Activated CD8-positive, alpha-beta memory T cell treated with anti-CD3 and anti-CD28 coated beads, Interleukin-2, amount 50 U/mL, for 4 hours (primary cell): ENCODE data around the gene IRF2.
"Not testable (repeated sequence)": the region's sequence is repeated elsewhere in the genome, so short reads cannot be mapped to it uniquely, and the experiment has no call there.

Source experiments
- DNase-seq: peaks from one replicate; pipeline ENCODE4 v3.0.0-alpha.2; 2020

IRF2 gene

GRCh38 chr4:184385705-184386141 lies 88.6 kb downstream of the IRF2 start:
- no peak for DNase-seq

DNA sequence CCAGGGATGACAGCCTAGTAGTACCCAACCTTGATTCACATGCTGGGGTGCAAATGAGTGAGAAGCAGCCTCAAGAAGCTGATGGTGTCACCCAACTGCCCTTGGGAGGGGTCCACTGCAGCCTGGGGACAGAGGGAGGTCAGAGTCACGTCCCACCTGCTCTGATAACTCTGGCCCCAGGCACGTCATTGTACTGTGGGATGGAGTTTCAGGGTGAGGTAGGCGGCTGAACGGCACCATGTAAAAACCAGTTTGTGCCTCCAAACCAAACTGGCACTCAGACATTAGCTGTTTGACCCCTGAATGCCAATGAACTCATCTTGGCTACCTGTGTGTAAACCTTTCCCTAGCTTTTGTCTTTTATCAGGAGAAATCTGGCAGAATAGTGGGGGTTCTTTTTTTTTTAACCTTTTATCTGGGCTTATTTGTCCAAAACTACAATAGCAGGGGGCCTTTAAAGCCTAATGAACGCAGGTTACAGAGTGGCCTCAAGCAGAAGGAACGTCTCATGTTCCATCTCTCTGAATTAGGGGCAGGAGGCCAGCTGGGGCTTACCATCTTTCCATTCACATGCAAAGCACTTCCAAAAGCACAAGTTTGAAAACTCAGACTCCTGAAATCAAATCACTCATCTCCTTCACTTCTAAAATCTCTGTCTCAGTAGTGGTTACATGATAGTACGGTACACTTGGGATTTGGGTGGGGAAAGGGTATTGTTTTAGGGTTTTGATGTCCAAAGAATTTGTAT lies 89.4 kb downstream of the IRF2 start:
- DNase-seq, result no peak

GRCh38 chr4:184384056-184384809 lies 90.1 kb downstream of the IRF2 start:
- DNase-seq, result no peak

- no peak for DNase-seq
Observed at GRCh38 chr4:184383497-184384055, 90.8 kb downstream of the IRF2 start.

- no peak for DNase-seq
Observed at GRCh38 chr4:184382189-184382846, 92.0 kb downstream of the IRF2 start.

GRCh38 chr4:184380707-184381106 lies 93.6 kb downstream of the IRF2 start:
- no peak for DNase-seq

GRCh38 chr4:184380214-184380613 lies 94.1 kb downstream of the IRF2 start:
- not testable (repeated sequence) for DNase-seq

DNA sequence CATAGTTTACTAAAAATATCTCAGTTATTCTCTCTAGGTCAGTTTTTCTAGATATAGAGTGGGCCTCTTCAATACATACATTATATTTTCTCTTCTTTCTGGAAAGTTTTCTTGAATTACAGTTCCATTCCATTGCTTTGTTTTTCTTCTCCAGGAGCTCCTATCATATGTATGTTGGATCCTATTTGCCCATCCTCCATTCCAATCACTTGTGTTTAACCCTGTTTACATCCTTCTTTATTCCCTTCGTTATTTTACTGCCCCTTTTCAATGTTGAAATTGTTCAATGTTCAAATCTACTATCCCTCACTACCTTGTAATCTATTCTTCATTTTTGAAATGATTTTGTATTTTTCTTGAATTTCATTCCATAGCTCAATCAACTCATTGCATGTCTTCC lies 97.4 kb downstream of the IRF2 start:
- DNase-seq, result no peak

- no peak for DNase-seq
Observed at GRCh38 chr4:184376126-184376838, 98.1 kb downstream of the IRF2 start.

- DNase-seq, result not testable (repeated sequence)
Observed at GRCh38 chr4:184375623-184376022, 98.7 kb downstream of the IRF2 start.

DNA sequence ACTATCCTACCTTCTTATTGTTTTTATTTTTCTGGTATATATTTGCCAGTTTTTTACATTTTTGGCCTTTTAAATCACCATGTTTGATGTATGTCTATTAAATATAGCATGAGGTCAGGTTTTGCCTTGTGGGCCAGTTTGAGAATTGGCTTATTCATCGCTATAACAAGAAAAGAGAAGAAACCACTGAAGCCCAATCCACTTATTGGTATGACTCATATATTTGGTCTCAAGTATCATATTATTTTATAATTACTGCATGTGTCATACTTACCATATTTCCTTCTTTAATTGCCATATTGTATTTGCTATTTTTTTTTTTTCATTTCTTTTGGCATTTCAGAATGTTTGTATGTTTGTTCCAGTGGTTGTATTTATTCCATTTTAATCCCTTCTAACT lies 99.3 kb downstream of the IRF2 start:
- no peak for DNase-seq

- DNase-seq, result no peak
Observed at GRCh38 chr4:184373886-184374405, 100.4 kb downstream of the IRF2 start.

DNA sequence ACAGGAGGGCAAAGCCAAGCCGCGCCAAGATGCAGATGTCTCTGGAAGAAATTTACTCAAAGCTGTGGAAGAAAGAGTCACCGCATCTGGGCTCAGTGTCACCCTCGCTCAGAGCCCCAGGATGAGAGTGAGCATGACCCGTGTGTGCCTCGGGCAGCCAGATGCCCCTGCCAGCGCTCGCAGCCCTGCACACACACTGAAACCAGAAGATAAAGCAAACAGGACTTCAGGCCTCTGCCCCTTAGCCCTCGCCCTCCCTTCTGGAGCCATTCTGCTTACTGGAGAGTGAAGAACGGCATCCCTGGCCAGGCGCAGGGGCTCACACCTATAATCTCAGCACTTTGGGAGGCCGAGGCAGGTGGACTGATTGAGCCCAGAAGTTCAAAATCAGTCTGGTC lies 103.0 kb downstream of the IRF2 start:
- DNase-seq, result no peak

GRCh38 chr4:184370711-184371389 lies 103.5 kb downstream of the IRF2 start:
- DNase-seq, result no peak

- DNase-seq, result no peak
Observed at GRCh38 chr4:184369871-184370270, 104.5 kb downstream of the IRF2 start.

GRCh38 chr4:184368731-184369130 lies 105.6 kb downstream of the IRF2 start:
- no peak for DNase-seq

DNA sequence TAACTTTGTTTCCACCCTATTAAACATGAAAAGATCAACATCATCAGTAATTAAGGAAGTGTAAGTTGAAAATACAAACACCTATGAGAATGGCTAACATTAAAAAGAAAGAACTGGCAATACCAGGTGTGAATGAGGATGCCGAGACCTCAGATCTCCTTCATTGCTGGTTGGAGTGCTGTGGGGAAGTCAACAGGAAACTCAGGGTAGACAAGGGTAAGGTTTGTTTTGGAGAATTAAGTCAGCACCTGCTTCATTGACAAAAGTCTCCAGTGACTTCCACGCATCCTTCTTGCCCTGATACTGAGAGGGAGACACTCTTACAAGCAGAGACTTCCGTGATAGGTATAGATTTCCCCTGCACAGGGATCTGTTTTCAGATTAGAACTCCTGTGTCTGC lies 106.1 kb downstream of the IRF2 start:
- no peak for DNase-seq

DNA sequence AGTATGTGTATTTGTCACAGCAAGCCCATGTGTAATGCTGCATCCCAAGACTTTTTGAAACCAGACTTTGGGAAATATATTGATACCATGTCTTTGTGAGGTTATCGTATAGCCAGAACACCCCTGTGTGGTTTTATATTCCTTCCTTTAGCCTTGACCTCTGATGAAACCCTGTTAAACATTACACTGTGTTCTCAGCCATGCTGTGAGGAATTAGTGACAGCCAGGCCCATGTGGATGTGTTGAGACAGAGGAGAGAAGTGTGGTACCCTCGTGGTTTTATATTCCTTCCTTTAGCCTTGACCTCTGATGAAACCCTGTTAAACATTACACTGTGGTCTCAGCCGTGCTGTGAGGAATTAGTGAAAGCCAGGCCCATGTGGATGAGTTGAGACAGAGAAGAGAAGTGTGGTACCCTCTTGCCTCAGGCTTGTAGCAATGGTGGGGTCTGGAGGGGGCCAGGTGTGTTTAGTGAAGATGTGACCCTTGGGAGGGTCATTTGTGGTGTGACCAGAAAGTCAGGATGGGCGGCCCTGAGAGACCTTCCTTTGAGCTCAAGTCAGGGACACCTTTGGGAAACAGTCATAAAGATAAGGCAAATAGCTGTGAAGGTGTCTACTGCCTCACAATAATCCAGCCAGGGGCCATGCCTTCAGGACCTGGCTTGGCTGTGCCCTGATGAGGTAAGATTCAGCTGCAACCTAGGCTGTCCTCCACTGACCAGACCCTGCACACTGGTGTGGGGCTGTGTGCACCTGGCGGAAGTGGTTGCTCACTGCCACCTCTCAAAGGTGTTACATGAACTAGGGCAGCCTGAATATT lies 110.0 kb downstream of the IRF2 start:
- no peak for DNase-seq

DNA sequence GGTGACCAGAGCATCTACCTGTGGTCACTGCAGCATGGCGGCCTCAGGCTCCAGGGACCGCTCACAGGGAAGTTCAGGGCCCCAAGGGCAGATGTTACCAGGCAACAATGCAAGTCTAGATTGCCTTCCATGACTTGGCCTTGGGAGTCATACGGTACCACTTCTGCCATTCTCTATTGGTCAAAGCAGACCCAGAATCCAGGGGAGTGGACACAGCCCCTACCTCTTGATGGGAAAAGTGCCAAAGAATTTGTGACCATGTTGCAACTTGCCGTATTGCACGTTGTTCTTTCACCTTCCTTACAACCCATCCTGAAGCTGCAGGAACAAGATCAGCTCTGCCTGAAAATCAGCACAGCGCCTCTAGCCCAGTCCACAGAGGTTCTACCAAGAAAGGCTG lies 111.1 kb downstream of the IRF2 start:
- DNase-seq, result no peak

DNA sequence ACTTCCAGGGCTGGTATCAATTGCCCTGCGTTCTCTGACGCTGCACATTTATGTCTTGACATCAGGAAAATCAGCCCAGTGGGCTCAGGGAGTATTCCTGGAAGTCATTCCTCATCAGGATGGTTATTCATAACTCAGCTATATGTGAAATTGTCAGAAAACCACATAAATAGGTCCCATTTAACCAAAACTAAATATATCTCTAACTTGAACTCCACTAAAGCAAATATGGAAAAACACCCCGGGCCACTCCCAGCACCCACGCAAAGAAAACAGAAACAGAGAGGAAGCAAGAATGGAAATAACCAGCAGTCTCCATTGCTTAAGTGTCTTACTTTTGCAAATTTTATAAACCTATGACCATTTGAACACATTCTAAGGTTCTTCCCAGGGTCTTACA lies 112.0 kb downstream of the IRF2 start:
- DNase-seq, result no peak

GRCh38 chr4:184361443-184361842 lies 112.9 kb downstream of the IRF2 start:
- no peak for DNase-seq
